CD4-positive, alpha-beta T cell treated with Interleukin-10 for 1 hour (primary cell): ENCODE data around the gene GLI3.

Source experiments
- DNase-seq: peaks from one replicate; pipeline ENCODE4 v3.0.0-alpha.2; 2020

Gene GLI3

GRCh38 chr7:41912851-41913567 is 324.0 kb downstream of the GLI3 start:
- DNase-seq = no peak

GRCh38 chr7:41912426-41912825 is 324.6 kb downstream of the GLI3 start:
- no peak for DNase-seq

- DNase-seq = no peak
Observed at GRCh38 chr7:41911792-41912191, 325.2 kb downstream of the GLI3 start.
